B cell (primary cell): ENCODE measurements around the gene MECR. TPM values are rescaled to one million over a fixed set of nuclear protein-coding genes. Genes with fewer than 3 reads are reported as not detected.
A peak's percentile ranks its signal among the peaks of the same experiment; 100 is the strongest.

Experiments
- ATAC-seq: fragments of 200-7000 bp; cut with Tn5 transposase; one replicate; pipeline ENCODE4 v1.10.0; 2021; ENCODE audit warnings: low read depth, mild to moderate bottlenecking, moderate number of reproducible peaks, moderate library complexity
- CTCF ChIA-PET: fragments of 350-600 bp; sonication (Branson Sonifier 250); formaldehyde crosslinking; loops from one replicate; lab custom pipeline; 2021; ENCODE audit warnings: antibody characterized with exemption, inconsistent platforms; lab: Charles Lee
- POLR2A ChIA-PET: fragments of 350-600 bp; sonication (Branson Sonifier 250); formaldehyde crosslinking; loops from one replicate; lab custom pipeline; 2021; ENCODE audit warnings: antibody characterized with exemption; lab: Charles Lee
- DNase-seq: peaks from one replicate; pipeline ENCODE4 v3.0.0; 2013
- H2AFZ ChIP-seq: 2 replicates; pipeline ENCODE4 v1.6.1; 2012; ENCODE audit warnings: mild to moderate bottlenecking, low read depth, low read length; ENCODE audit not compliant: insufficient read depth, poor library complexity, severe bottlenecking
- H3K27ac ChIP-seq, 2 donors: 1 replicate in 1 of 2; 2 replicates in 1 of 2; pipeline ENCODE4 v1.5.1; 2012 to 2013; ENCODE audit warnings: low read length in 2 of 2, mild to moderate bottlenecking in 2 of 2, moderate library complexity in 1 of 2
- H3K27me3 ChIP-seq, 4 experiments: fragments of 200-600 bp in 1 of 4; sonication (generic) in 1 of 4; replicated peaks in 1 of 4; 1 replicate in 2 of 4; 2 replicates in 2 of 4; pipeline versions ENCODE4 v1.6.1 to v1.7.0; 2013 to 2016; ENCODE audit warnings: low read length in 3 of 4, mild to moderate bottlenecking in 2 of 4, mixed read lengths in 1 of 4, moderate library complexity in 1 of 4; ENCODE audit not compliant: insufficient read depth in 4 of 4, control insufficient read depth in 3 of 4; ENCODE audit errors: control extremely low read depth in 1 of 4
- H3K36me3 ChIP-seq, 2 experiments: replicated peaks in 1 of 2; 1 replicate in 1 of 2; 2 replicates in 1 of 2; pipeline versions ENCODE4 v1.6.1 to v1.7.1; 2013; ENCODE audit warnings: low read length in 1 of 2; ENCODE audit not compliant: insufficient read depth in 2 of 2, control insufficient read depth in 1 of 2; ENCODE audit errors: control extremely low read depth in 1 of 2, extremely low read depth in 1 of 2
- H3K4me1 ChIP-seq, 2 donors: fragments of 200-600 bp in 1 of 2; sonication (generic) in 1 of 2; 1 replicate in 1 of 2; 2 replicates in 1 of 2; pipeline versions ENCODE4 v1.5.1 to v1.6.1; 2013 to 2017; ENCODE audit warnings: low read length in 2 of 2; ENCODE audit not compliant: control insufficient read depth in 2 of 2, insufficient read depth in 2 of 2
- H3K4me2 ChIP-seq: replicated peaks from 2 replicates; pipeline ENCODE3; 2012; ENCODE audit warnings: mild to moderate bottlenecking, low read depth, low read length; ENCODE audit not compliant: poor library complexity, severe bottlenecking
- H3K4me3 ChIP-seq, 5 experiments: fragments of 200-600 bp in 1 of 5; sonication (generic) in 1 of 5; 1 replicate in 3 of 5; 2 replicates in 2 of 5; pipeline versions ENCODE4 v1.5.1 to v1.7.0; 2011 to 2016; ENCODE audit warnings: low read length in 4 of 5, mild to moderate bottlenecking in 4 of 5, low read depth in 2 of 5, control low read depth in 1 of 5, moderate library complexity in 1 of 5; ENCODE audit not compliant: insufficient read depth in 1 of 5; ENCODE audit errors: control extremely low read depth in 1 of 5, extremely low read depth in 1 of 5
- H3K79me2 ChIP-seq: fragments of 200-600 bp; sonication (generic); one replicate; pipeline ENCODE4 v1.6.0; 2016; ENCODE audit warnings: low read length; ENCODE audit not compliant: control insufficient read depth, insufficient read depth
- H3K9ac ChIP-seq: fragments of 200-600 bp; sonication (generic); 2 replicates; pipeline ENCODE4 v1.6.1; 2017; ENCODE audit warnings: mild to moderate bottlenecking, low read length, moderate library complexity
- H3K9me3 ChIP-seq, 3 donors: one replicate each; pipeline versions ENCODE4 v1.6.1 to v1.7.1; 2013; ENCODE audit warnings: low read length in 2 of 3; ENCODE audit not compliant: control insufficient read depth in 2 of 3, insufficient read depth in 1 of 3; ENCODE audit errors: control extremely low read depth in 1 of 3
- H4K20me1 ChIP-seq: 2 replicates; pipeline ENCODE4 v1.6.0; 2012; ENCODE audit warnings: mild to moderate bottlenecking, low read length; ENCODE audit not compliant: insufficient read depth, control insufficient read depth, poor library complexity, severe bottlenecking
- H3K27ac Mint-ChIP-seq: one replicate; pipeline ENCODE4 v1.8.0; 2021; ENCODE audit warnings: mixed read lengths
- H3K27me3 Mint-ChIP-seq: one replicate; pipeline ENCODE4 v1.8.0; 2021; ENCODE audit warnings: mixed read lengths
- H3K4me1 Mint-ChIP-seq: one replicate; pipeline ENCODE4 v1.8.0; 2021; ENCODE audit warnings: mixed read lengths
- H3K4me3 Mint-ChIP-seq: one replicate; pipeline ENCODE4 v1.8.0; 2021; ENCODE audit warnings: mixed read lengths
- H3K9me3 Mint-ChIP-seq: one replicate; pipeline ENCODE4 v1.8.0; 2022; ENCODE audit warnings: mixed read lengths; ENCODE audit not compliant: insufficient read depth
- EZH2 ChIP-seq: IDR thresholded peaks from 2 replicates; pipeline ENCODE4 v1.6.1; 2012; ENCODE audit warnings: borderline replicate concordance, low read depth, mild to moderate bottlenecking, moderate library complexity, low read length; ENCODE audit not compliant: insufficient read depth, poor library complexity, severe bottlenecking
- WGBS: methylation state at CpG from one replicate; pipeline ENCODE4 v1.1.5; 2013; ENCODE audit warnings: missing lambda C conversion rate; ENCODE audit not compliant: insufficient coverage; 5-methylcytosine and 5-hydroxymethylcytosine counted together
- intact Hi-C: fragments of 100-400 bp; cut with micrococcal nuclease; formaldehyde crosslinking; loops from one replicate; pipeline ENCODE4 v1.10.0; 2022
- polyA plus RNA-seq: library from polyadenylated mRNA; depleted of rRNA; stranded (reverse); fragments of >200 nt; gene quantifications from 2 replicates; pipeline ENCODE4 v1.2.3, GENCODE V29; 2012
- total RNA-seq, 2 donors: library from RNA; stranded (reverse); fragments of 120-200 nt in 1 of 2; gene quantifications; 1 replicate in 1 of 2; 2 replicates in 1 of 2; pipeline versions ENCODE4 v1.2.3 to v1.2.4, GENCODE V29; 2013 to 2022
- TF ChIP-seq, protein P1 (sequence below): fragments of 200-600 bp; IDR thresholded peaks from one replicate; pipeline ENCODE4 v1.8.0; 2022; ENCODE audit warnings: antibody characterized with exemption, mild to moderate bottlenecking

MECR gene
- total and polyA plus RNA-seq, 2 donors (not counting 1 experiment from before 2014, with no cell fraction given), result 15.9 to 16.2 TPM

DNA sequence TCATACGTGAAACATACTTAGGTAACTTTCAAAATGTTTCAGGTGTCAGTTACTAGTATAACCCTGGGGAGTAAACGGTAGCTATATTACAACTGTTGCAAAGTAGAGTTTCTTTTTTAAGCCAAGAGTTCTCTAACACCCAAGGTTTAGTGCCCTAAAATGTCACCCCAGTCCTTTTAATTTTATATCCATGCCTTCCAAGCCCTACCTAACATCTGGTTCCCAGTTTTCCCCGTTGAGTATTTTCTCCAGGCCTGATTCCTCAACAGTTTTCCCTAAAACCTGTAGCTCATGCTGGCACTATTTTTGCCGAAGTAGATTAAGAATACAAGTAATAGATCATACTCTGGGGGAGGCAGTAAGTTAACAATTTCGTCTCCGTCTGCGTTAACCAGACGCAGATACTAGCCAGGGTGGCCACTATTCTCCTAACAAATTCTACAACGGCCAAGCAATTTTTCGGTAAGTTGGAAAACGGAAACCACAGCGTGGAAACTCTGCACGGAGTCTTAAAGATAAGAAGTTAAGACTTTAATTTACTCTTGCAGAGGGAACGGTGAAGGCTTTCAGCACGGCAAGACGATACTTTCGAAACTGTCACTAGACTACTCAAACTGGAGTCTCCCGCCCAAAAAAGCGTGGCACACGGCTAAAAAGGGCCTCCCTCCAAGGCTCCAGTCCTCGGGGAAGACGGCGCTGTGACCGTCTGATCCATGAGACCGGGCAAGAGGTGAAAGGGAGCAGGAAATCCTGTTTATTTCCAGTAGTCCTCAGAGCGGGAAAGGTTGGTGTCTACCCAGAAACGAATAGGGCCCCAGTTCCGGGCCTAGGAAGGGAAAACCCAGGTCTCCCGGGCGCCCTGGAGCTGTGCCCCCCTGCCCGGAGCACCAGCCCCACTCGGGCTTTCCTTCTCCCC is 50.0 kb downstream of the MECR start:
- Histone ChIP-seq H3K4me1 (peaks cover 34 to 42% of the 10 kb centered on the region in 2 donors), H3K4me3 (peak overlapping the region; percentile 85 to 100 (median 95)), H3K9me3 (no peaks in the 10 kb centered on the region), H3K27ac (peak overlapping the region; percentile 99), H3K4me2 (peak overlapping the region; percentile 93), H3K9ac (peak overlapping the region; percentile 100), H3K79me2 (peaks cover 59% of the 10 kb centered on the region), H4K20me1 (peaks cover 59% of the 10 kb centered on the region), H3K27me3 (no peaks in the 10 kb centered on the region), H3K36me3 (peaks cover 2 to 24% of the 10 kb centered on the region in 2 experiments), H2AFZ (peak overlapping the region; percentile 100)
- under 1% methylated on average over 21 of the region's 32 CpGs for WGBS
- no peak for TF ChIP-seq EZH2
- TF ChIP-seq, protein P1, sequence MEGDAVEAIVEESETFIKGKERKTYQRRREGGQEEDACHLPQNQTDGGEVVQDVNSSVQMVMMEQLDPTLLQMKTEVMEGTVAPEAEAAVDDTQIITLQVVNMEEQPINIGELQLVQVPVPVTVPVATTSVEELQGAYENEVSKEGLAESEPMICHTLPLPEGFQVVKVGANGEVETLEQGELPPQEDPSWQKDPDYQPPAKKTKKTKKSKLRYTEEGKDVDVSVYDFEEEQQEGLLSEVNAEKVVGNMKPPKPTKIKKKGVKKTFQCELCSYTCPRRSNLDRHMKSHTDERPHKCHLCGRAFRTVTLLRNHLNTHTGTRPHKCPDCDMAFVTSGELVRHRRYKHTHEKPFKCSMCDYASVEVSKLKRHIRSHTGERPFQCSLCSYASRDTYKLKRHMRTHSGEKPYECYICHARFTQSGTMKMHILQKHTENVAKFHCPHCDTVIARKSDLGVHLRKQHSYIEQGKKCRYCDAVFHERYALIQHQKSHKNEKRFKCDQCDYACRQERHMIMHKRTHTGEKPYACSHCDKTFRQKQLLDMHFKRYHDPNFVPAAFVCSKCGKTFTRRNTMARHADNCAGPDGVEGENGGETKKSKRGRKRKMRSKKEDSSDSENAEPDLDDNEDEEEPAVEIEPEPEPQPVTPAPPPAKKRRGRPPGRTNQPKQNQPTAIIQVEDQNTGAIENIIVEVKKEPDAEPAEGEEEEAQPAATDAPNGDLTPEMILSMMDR, result no peak
- Mint-ChIP-seq H3K9me3 (no peaks in the 10 kb centered on the region), H3K27ac (peak overlapping the region; percentile 95), H3K4me3 (peak overlapping the region; percentile 94), H3K4me1 (peaks cover 49% of the 10 kb centered on the region), H3K27me3 (no peaks in the 10 kb centered on the region)
- POLR2A ChIA-PET, result interaction anchor here (1.3 to 2.2 kb wide), 8 partner anchors 10 to 673 kb away, joined by 3 to 14 read pairs (median 6); partner anchors contain the start of genes RNU11, TAF12 and YTHDF2
- intact Hi-C loops, result loop anchor here (1.0 to 5.0 kb wide), 4 partner anchors 58 to 933 kb away; partner anchors contain the start of genes RCC1 and TMEM200B
- DNase-seq, result no peak
- CTCF ChIA-PET, result interaction anchor here (0.6 to 5.5 kb wide), 16 partner anchors 10 to 821 kb away, joined by 3 to 52 read pairs (median 6); partner anchors contain the start of genes MECR, RNU11, TAF12 and YTHDF2
- ATAC-seq, result no peak
